Ishikawa (cell line): ENCODE results near the gene ZNF865.

Source experiments
- CEBPB ChIP-seq: IDR thresholded peaks from 2 replicates; pipeline ENCODE4 v1.6.1; 2012
- CREB1 ChIP-seq: IDR thresholded peaks from 2 replicates; pipeline ENCODE4 v1.6.1; 2012; ENCODE audit warnings: low read depth
- EGR1 ChIP-seq: IDR thresholded peaks from 2 replicates; pipeline ENCODE4 v1.6.1; 2012
- EP300 ChIP-seq: IDR thresholded peaks from 2 replicates; pipeline ENCODE4 v1.6.1; 2012; ENCODE audit warnings: borderline replicate concordance
- FOXM1 ChIP-seq: IDR thresholded peaks from 2 replicates; pipeline ENCODE4 v1.6.1; 2012; ENCODE audit warnings: low read depth, borderline replicate concordance
- MAX ChIP-seq: IDR thresholded peaks from 2 replicates; pipeline ENCODE4 v1.6.1; 2012
- NFIC ChIP-seq: IDR thresholded peaks from 2 replicates; pipeline ENCODE4 v1.6.1; 2012
- RAD21 ChIP-seq: IDR thresholded peaks from 2 replicates; pipeline ENCODE4 v1.6.1; 2012; ENCODE audit warnings: low read depth
- REST ChIP-seq: IDR thresholded peaks from 2 replicates; pipeline ENCODE4 v1.6.1; 2012; ENCODE audit warnings: low read depth, mild to moderate bottlenecking
- TAF1 ChIP-seq: IDR thresholded peaks from 2 replicates; pipeline ENCODE4 v1.6.1; 2012; ENCODE audit warnings: low read depth, mild to moderate bottlenecking
- TCF12 ChIP-seq: IDR thresholded peaks from 2 replicates; pipeline ENCODE4 v1.6.1; 2012; ENCODE audit warnings: low read depth
- USF1 ChIP-seq: IDR thresholded peaks from 2 replicates; pipeline ENCODE4 v1.6.1; 2012
- YY1 ChIP-seq: IDR thresholded peaks from 2 replicates; pipeline ENCODE4 v1.6.1; 2012; ENCODE audit warnings: low read depth
- ZBTB7A ChIP-seq: IDR thresholded peaks from 2 replicates; pipeline ENCODE4 v1.6.1; 2012; ENCODE audit warnings: low read depth

The ZNF865 gene

GRCh38 chr19:55663846-55664536 is 58.5 kb downstream of the ZNF865 start:
- TF ChIP-seq REST (no peak), TCF12 (no peak), CEBPB (no peak), EGR1 (no peak), EP300 (no peak)

- TF ChIP-seq YY1 (no peak), CREB1 (no peak), NFIC (no peak), TCF12 (no peak), EP300 (no peak), EGR1 (no peak), TAF1 (no peak), CEBPB (no peak), USF1 (no peak), REST (no peak), ZBTB7A (no peak), RAD21 (no peak), MAX (no peak), FOXM1 (no peak)
These were observed 61.0 kb downstream of the ZNF865 start for GRCh38 chr19:55666343-55667005.
